ENCODE measurements around the gene WDR93.

Gene WDR93

DNA sequence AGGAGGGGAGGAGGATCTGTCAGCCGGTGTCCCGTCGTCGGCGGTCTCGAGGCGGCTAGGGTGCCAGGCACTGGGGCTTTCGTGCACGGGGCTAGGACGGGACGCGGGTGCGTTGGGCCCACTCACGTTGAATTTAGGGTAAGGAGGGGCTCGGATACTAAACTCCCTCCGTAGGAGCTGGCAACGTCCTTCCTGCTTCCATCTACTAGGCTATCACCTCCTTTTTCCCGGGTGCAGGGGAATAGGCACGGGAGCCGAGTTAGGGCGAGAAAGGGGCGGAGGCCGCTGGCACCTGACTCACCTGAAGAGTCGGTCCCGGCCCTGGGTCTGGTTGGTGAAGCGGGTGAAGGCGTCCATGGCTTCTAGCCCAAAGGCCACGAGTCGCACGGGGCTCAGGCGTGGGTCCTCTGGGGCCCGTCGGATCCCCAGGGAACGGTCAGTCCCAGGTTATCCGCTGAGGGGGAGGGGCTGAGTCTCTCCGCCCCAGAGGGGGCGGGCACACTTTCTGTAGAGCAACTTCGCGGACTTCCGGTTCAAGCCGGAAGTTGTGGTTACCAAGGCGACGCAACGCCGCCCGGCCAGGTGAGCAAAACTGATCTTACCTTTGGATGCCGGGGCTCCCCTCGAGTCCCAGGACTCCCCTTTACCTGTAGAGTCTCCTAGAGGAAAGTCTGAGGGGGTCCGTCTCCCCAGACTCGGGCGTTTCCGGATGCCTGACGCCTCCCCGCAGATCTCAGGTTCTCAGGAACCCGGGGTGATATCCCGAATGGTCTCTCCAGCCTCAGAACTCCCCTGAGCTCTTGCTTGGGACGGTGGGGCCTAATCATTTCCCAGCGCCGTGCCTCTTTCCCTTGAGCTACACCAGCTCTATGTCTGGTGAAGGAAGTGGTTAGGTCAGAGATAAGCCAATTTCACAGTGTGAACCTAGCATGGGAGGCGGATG is at the start of gene WDR93, which contains the start of gene PEX11A:
TSS of gene WDR93 (plus strand) at position 536 of the 943 bp plus-strand sequence. CDS start 10,936 bp downstream, outside the sequence.
TSS of gene PEX11A (minus strand) at position 479 of the 943 bp plus-strand sequence. CDS start at position 357, 122 bp downstream.
- peak; percentile 94 for DNase-seq (ENCODE audit: low spot score)
- peak; percentile 84 for FAIRE-seq

DNA sequence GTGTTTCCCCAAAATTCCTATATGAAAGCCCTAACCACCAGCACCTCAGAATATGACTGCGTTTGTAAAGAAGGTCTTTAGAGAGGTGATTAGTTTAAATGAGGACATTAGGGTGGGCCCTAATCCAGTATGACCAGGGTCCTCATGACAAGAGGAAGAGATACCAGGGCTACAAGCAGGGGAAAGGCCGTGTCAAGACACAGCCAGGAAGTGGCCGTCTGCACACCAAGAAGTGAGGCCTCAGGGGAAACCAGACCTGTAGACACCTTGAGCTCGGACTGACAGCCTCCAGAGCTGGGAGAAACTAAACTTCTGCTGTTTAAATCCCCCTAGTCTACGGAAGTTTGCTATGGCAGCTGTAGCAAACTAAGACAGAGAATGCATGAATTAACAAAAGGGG is 49.6 kb upstream of the WDR93 start:
- no peak for FAIRE-seq
- DNase-seq (ENCODE audit: low spot score), result no peak

DNA sequence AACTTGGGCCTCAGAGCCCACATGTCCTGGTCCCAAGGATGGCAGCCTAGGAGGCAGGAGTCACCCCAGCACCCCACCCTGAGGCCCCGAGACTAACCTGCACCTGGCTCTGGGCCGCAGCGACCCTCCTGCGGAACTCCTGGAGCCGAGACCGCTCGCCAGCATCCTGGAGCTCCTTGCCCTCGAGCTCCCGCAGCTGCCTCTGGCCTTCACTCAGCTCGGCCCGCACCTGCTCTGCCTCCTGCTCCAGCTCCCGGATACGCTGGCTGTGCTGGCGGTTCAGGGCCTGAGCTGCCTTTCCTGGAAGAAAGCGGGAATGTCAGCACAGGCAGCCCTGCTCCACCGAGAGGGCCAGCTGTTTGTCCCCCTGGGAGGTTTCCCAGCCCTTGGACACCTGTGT is 48.5 kb upstream of the WDR93 start:
- no peak for FAIRE-seq

DNA sequence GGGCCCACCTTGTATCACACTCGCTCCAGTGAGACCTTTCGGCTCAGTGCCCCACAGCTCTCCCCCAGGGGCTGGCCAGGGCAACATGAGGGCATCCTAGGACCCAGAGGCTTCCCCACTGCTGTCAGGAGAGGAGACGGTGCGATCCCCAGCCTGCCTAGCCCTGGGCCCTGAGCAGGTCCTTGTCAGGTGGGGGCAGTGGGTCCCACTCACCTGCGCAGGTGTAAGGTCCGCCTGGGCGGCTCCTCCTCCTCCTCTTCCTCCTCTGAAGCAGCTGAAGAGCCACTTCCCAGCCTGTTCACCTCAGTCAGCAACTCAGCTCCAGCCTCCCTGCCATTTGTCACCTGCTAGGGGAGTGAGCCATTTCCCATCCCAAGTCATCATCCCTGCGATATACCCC is 44.9 kb upstream of the WDR93 start:
- DNase-seq (ENCODE audit: low spot score) (no peak), FAIRE-seq (peak; percentile 13)

More for the DNA sequence above, 48.5 kb upstream of the WDR93 start:
- DNase-seq (ENCODE audit: low spot score), result no peak

DNA sequence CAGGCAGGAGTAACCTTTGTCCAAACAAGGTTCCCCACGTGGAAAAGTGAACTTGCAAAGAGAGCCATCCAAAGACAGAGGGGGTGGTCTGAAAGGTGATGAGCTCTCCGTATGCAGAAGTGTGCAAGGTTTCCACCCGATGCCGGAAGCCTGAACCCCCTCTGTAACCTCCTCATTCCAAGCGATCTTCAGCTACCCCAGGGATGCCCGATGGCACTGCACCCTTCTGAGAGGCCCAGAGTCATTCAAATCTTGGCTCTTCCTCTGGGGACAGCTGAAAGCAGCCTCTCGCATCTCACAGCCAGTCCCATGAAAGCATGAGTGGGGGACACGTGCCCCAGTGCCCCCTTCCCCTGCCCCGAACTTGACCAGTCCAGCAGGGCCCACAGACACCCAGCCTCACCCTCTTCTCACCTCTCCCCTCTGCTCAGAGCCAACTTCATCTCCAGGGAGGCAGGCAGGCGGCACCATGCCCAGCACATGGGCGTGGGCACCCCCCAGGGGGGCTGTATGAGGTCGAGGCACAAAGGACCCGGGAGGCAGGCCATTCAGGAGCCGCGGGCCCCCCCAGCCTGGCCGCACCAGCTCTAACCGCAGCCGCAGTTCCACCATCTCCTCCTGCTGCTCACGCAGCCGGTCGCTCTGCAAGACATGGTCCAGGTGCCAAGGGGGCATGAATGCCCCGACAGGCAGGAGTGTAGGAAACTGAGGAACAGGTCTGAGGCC is 44.0 kb upstream of the WDR93 start:
- FAIRE-seq, result no peak
- no peak for DNase-seq (ENCODE audit: low spot score)

DNA sequence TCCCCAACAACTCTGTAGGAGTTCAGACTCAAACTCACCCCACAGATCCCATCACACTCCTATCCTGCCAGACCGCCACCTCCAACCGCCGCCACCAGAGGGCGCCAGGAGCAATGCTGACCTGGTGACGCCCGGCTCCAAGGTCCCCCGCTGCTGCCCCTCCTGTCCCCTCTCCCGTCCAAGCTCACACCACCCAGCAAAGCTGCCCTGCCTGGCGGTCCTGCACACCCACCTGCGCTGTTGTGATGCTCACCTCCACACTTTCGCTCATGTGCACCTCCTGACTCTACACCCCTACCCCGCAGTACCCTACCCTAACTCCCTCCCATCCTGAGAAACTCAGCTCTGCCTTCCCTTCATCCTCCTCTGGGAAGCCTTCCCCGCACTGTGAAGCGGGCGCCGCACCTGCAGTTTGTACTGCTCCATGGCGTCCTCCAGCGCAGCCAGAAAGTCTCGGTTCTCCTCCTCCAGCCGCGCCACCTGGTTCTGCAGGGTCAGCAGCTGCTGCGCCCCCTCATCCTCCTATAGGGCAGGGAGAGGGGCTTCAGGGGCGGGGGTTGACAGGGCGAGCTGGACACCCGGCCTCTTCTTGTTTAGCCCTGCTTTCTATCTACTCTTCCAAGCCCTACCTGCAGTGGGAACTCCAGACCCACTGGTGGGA is 43.3 kb upstream of the WDR93 start:
- DNase-seq (ENCODE audit: low spot score), result peak; percentile 83
- FAIRE-seq, result peak; percentile 52

DNA sequence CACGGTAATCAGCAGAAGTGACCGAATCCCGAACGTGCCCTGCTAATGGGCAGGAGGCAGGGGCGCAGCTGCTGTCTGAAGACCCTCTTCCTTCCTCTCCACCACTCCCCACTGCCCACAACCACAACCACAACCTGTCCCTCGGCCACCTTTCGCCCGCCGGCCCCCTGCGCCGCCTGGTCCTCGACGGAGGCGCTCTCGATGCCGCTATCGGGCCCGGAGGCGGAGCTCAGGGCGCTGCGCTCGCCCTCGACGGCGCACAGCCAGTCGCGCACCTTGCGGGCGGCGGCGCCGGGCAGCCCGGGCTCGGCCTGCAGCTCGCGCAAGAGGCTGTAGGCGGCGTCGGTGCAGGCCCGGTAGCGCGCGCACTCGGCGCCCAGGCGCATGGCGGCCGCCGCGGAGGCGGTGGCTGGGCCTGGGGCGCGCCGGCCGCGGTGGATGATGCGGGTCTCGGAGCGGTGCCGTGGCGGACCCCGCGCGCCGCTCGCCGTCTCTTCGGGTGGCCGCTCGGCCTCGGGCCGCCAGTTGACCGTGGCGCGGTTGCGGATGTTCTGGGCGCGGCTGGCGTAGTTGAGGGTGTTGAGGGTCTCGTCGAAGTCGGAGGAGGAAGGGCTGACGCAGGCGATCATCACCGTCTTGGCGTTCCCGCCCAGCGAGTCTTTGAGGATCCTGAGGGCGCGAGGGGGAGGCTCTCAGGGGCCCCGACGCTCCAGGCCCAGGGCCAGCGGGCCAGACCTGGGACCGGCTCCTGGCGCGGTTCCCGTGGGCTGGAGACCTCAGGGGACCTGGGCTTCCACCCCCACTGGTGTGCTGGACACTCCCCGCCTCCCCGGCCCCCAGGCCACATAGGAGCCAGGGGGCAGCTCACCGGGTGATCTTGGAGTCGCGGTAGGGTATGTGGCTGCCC is 42.3 kb upstream of the WDR93 start:
- FAIRE-seq, result no peak
- no peak for DNase-seq (ENCODE audit: low spot score)

DNA sequence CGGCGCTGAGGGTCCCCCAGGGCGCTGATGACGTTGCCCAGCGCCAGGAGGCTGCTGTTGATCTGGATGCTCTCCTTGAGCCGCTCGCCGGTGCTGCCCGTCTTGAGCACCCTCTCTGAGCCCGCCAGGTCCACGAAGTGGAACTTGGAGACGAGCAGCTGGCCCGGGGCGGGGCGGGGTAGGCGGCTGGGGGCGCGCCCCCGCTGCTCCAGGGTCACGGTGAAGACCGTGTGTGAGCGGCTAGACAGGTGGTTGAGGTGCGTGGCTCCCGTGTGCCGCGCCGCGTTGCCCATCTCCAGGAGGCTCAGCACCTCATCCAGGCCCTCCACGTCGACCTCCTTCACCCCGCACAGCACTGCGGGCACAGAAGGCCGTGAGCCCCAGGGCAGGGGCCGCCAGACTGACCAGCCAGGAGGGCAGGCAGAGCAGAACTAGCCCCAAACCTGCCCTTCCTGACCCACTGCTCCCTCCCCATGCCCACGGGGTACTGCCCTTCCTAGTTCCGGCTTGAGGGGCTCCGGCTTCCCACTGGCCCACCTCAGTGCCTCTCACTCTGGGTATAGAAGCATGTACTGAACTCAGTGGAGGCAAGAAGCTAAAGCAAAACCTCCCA is 41.5 kb upstream of the WDR93 start:
- FAIRE-seq (no peak), DNase-seq (ENCODE audit: low spot score) (no peak)

DNA sequence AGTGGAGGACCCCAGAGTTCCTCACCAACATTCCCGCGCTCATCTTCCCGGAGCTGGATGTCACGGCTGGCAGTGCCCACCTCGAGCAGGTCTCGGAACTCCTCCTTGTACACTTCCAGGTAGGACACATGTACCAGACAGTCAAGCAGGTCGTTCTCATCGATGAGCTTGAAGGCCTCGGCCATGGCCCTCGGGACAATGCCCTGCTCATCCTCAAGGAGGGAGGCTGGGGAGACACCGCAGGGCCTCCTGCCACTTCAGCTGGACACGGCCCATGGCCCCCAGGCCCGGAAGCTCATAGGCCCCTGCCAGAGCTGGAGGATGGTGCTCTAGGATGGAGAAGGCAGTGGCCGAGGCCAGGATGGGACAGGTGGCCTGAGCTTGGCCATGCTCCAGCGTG is 40.9 kb upstream of the WDR93 start:
- DNase-seq (ENCODE audit: low spot score), result no peak
- FAIRE-seq, result no peak

DNA sequence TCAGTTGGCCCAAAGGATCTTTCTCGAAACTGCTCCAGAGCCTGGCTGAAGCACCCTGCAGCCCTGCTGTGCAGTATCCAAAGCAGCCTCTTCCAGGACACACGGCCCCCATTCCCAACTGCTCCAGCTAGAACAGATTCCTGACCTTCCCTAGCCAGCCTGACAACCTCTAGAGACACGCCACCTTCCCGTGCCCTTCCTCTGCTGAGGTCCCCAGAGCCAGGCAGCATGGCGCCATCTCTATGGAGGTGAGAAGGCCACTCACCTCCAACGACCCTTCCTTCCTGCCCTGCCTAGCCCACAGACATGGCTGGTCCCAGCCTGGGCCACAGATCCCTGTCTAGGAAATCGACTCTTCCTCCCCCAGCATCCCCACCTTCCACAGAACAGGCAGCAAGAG is 38.5 kb upstream of the WDR93 start:
- DNase-seq (ENCODE audit: low spot score), result no peak
- FAIRE-seq, result no peak

DNA sequence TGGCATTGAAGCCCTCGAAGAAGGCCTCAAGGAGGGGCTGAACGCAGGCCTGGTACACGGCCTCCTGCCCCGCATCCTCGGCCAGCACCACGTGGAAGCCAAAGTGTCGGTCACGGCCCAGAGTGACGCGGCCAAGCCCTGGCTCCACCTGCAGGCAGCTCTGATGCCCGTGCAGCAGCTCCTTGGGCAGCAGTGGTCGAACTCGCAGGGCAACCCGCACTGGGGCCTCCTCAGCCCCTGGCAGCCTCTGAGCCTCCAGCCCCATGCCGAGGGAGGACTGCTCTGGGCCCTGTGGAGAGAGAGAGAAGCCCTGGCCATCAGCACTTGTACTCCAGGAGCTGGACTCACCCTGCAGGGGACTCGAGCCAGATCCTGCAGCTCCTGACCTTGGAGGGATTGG is 37.9 kb upstream of the WDR93 start:
- FAIRE-seq, result no peak
- no peak for DNase-seq (ENCODE audit: low spot score)

DNA sequence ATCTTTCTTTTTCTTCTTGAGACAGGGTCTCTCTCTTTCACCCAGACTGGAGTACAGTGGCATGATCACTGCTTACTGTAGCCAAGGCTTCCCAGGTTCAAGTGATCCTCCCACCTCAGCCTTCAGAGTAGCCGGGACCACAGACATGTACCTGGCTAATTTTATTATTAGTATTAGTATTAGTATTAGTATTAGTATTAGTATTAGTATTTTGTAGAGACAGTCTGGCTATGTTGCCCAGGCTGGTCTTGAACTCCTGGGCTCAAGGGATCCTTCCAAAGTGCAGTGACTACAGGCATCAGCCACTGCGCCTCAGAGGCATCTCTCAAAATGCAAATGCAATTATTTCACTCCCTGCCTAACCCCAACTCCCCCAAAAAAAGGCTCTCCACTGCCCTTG is 37.0 kb upstream of the WDR93 start:
- FAIRE-seq (no peak), DNase-seq (ENCODE audit: low spot score) (no peak)

DNA sequence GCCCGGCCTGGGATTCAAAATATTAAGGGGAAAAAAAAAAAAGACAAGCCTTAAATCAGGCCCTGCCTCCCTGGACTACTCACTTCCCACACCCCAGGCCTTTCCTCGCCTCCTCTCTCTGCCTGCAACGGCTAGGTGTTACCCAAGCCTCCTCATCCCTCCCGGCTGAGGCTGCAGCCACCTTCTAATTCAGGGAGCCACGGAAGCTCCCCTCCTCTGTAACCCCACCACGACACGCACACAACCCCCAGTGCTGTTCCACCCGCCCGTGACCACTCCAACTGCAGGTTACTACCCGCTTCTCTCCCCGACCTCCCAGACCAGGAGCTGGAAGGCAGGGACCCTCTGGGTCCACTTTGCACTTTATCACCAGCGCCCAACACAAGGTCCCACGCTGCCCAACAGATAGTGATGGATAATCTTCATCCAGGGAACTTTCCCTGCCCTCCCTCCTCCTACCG is 36.3 kb upstream of the WDR93 start:
- FAIRE-seq (no peak), DNase-seq (ENCODE audit: low spot score) (peak; percentile 60)

DNA sequence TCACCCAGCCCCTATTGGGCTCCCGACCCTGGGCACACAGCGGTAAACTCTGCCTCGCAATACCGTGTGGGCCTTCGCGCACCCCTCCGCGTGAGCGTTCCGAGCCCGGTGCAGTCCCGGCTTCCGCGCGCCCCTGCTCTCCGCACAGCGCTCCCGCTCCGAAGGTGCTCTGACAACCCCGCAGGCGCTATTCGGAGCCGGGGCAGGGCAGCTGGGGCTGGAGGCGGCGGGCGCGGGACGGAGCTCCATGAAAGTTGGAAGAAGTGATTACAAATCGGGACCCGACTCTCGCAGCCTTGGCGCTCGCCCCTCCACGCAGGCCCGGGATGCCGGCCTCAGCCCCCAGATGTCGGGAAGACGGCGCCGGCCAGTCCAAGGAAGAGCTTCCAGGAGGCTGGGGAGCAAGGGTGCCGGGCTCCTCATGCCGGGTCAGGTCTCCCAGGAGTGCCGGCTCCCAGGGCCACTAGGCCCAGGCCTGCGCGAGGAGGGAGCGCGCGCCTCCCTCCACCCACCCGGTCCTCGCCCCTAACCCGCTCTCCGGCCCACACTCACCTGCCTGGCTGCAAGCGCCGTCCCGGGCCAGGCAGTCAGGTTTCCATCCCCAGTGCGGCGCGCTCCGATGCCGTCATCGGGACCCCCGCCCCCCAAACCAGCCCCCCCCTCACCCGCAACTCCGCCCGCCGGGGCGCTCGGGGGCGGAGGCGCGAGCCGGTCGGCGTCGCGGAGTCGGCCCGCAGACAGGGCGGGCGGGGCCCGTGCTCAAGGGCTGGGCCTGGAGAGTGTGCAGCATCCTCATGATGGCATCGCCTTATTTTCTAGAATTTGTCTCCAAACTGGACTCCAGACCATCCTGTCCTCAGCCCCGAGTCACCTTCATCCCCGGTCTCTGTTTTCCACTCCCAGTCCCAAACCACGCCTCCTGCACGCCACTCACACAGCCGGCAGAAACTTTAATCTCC is 35.5 kb upstream of the WDR93 start, which contains the start of gene KIF7:
TSS of gene KIF7 (minus strand) at position 621 of the 959 bp plus-strand sequence. CDS start 2,537 bp downstream, outside the sequence.
- DNase-seq (ENCODE audit: low spot score) (peak; percentile 91), FAIRE-seq (no peak)

DNA sequence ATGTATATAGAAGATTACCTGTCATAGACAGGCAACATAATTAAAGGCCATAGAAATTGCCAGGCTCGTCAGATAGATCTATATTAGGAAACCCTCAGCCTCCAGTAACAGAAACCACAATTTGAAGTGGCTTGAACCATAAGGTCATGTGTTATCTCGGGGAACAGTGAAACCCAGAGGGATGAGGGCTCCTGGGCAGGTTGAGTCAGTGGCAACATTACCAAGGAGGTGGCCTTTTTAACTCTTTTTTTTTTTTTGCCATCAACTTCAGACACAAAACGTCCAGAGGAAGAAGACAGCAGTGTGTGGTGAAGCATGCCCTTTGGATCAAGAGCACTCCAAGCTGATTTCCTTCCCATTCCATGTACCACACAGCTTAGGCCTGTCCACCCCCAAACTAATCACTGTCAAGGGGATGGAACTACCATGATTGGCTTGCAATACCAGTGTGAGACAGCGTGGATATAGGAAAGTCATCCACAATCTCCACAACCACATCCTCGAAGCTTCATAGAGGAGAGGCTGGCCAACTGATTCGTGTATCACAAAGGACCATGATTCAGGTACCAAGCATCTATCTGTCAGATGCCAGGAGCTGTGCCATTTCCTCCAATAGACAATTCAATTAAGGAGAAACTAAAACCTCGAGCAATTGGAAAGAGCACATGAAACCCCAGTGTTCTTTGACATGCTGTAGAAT is 34.3 kb upstream of the WDR93 start:
- DNase-seq (ENCODE audit: low spot score) (no peak), FAIRE-seq (no peak)

DNA sequence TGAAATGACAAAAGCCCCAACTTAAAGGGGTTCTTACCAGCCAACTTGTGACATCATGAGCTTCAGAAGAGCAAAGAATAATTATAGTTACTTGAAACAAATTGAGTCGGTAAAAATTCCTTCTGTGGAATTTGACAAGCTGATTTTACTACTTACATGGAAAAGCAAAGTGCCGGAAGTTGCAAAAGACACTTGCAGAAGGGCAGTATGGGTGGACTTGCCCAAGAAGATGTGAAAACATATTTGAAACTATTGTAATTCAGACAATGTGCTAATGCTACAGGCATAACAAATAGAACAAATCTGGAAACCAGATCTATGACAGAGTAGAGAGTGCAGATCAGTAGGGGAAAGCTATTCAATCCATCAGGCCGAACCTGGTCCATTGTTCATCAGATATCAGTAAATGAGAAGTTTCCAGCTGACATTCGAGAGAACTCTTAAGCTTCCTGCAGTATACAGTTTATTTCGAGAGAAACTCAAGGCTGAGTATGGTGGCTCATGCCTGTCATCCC is 32.9 kb upstream of the WDR93 start:
- FAIRE-seq (no peak), DNase-seq (ENCODE audit: low spot score) (no peak)

DNA sequence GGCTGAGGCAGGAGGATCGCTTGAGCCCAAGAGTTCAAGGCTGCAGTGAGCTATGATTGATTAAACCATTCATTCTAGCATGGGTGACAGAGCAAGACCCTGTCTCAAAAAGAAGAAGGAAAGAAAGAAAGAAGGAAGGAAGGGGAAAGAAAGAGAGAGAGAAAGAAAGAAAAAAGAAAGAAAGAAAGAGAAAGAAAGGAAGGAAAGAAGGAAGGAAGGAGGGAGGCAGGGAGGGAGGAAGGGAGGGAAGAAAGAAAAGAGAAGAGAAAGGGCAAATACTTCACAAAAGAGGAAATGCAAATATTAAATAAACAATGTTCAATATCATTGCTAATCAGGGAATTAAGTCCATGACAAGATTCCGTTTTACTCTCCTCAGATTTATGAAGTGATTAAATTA is 31.3 kb upstream of the WDR93 start:
- DNase-seq (ENCODE audit: low spot score), result no peak
- FAIRE-seq, result no peak

DNA sequence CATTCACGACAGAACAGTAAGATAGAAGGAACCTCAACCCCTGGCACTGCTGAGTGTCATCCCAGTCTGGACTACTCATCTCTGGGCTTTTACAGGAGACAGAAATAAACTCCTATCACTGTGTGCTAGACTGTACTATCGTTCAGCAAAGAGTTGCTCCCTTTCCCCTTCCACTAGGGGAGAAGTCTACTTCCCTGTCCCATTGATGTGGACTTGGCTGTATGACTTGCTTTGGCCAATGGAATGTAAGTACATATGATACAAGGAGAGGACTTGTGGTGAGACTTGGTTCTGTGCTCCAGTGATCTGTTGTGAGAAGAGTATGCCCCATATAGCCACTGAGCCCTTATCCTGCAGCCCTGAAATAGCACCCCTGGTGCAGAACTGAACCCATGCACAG is 30.1 kb upstream of the WDR93 start:
- DNase-seq (ENCODE audit: low spot score) (no peak), FAIRE-seq (no peak)
